GM21786 (cell line): ENCODE data around the gene PLXNB3.
"Not testable (repeated sequence)": the region's sequence is repeated elsewhere in the genome, so short reads cannot be mapped to it uniquely, and the experiment has no call there.

Source experiments
- ATAC-seq: cut with Tn5 transposase; IDR thresholded peaks from one replicate; pipeline ENCODE4 v1.9.1; 2021; ENCODE audit not compliant: unreplicated experiment

Gene PLXNB3

DNA sequence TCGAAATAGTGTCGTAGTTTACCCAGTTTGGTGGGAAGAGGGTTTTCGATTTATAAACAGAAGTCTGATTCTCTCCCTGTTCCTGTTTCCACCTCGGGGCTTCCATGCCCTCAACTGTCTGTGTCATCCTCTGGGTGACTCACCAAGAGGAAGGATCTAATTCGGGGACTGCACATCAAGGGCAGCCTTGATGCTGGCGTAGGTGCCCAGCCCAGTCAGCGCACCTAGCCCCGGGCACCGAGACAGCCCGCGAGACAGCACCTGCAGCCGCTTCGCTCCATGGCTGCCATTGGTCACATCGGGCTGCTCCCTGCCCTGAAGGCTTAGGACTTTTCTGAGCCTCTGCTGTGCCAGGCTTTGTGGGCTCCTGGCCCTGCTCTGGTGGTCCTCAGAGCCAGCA is 31.6 kb upstream of the PLXNB3 start:
- ATAC-seq, result no peak

DNA sequence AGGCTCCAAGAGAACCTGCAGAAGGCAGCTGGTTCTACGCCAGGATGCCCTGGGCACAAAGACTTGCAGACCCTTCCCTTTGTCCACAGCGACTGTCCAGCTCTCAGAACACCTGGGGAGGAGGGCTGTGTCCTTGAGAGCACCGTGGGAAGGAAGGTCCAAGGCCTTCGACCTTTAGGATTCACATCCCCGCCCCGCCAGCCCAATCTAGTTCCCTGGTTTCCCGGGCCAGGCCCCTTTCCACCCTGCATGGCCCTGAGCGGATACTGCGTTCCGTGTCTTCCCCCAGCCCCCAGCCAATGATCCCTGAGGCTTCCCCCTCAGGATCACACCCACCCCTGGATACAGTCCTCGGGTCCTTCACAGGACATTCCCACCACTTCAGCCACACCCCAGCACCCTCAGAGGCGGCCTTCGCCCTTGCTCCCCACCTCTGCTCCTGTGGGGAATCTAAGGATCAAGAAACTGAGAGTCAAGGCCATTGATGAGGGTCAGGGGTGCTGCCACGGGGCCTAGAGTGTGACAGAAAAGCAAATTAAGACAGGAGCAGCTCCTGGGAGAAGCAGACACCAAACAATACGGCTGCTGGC is 30.3 kb upstream of the PLXNB3 start:
- ATAC-seq, result no peak

DNA sequence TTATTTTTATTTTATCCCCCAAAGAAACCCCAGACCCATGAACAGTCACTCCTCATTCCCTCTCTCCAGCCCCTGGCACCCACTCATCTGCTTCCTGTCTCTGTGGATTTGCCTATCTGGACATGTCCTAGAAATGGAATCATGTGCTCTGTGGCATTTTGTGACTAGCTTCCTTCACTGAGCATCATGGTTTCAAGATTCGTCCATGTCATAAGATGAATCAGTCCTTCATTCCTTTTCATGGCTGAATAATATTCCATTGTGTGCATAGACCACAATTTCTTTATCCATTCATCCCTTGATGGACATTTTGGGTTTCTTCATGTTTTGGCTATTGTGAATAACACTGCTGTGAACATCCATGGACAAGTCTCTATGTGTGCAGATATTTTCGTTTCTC is 29.2 kb upstream of the PLXNB3 start:
- ATAC-seq, result no peak

DNA sequence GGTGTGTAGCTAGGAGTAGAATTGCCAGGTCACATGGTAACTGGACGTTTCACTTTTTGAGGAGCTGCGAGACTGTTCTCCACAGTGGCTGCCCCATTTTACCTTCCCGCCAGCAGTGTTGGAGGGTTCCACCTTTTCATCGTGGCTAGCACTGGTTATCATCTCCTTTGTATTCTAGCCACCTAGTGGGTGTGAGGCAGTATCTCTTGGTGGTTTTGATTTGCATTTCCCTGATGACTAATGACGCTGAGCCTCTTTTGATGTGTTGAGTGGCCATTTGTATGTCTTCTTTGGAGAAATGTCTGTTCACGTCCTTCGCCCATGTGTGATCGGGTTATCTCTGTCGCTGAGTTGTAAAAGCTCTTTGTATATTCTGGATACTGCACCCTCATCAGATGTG is 28.8 kb upstream of the PLXNB3 start:
- no peak for ATAC-seq

DNA sequence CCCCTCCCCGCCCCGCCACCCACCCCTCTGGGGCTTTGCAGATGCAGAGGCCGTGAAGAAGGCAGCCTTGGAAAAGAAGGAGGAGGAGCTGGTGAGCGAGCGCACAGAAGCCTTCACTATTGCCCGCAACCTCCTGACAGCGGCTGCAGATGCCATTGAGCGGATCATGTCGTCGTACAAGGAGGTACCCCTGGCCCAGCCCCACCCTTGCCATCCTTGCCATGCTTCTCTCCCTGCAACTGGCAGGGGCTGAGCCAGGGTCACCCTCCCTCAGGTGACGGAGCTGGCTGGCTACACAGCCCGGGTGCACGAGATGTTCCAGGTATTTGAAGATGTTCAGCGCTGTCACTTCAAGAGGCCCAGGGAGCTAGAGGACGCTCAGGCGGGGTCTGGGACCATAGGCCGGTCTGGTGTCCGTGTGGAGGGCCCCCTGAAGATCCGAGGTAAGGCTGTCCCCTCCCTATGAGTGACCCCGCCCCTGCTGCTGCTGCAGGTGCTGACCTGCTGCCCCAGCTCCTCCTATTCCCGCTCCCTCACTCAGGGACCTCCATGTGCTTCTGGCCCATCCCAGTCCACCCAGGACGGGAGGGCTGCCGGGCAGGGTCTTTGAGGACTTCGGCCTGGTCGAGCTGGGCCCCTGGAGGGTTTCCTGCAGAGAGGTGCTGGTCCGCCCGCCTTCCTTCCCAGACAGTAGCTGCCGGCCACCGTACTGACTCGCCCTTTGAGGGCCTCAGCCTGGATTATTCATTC is 27.8 kb upstream of the PLXNB3 start:
- no peak for ATAC-seq

DNA sequence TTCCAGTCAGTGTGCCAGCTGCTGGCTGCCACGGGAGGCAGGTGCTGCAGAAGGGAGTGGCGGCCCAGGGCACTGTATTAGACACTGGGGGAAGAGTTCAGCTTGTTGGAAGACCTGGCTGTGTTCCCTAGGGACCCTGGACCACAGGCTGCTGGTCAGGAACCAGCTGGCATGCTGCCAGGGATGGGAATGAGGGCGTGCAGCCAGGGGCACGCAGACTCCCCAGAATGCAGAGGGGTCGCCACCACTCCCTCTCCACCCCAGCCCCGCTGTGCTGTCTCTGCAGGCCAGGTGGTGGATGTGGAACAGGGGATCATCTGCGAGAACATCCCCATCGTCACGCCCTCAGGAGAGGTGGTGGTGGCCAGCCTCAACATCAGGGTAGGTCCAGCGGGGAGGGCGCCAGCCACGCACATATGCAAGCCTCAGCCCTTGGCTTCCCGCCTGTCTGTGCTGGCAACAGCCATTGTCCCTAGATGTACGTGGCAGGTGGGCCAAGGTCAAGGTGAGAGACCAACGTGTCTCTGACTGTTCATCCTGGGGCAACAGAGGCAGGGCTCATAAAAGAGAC is 27.1 kb upstream of the PLXNB3 start:
- no peak for ATAC-seq

DNA sequence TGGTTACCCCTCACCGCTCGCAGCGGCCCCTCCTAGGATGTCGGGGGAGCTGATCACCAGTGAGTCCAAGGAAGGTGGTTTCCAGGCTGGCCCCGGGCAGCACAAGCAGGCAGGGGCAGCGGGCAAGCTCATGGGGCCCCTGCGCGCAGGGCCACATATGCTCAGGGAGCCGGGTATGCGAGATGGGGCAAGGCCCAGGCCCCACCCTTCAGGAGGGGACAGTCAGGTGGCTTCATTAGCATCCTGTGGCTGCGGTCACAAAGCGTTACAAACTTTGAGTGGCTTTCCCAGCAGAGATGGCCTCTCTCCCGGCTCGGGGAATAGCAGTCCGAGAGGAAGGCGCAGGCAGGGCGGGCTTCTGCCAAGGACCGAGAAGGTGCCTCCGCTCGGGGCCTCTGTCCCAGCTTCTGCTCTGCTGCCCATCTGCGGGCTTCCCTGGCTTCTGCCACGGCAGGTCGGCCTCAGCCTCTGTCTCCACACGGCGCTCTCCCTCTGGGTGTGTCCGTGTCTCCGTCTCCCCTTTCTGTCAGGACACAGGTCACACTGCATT is 25.9 kb upstream of the PLXNB3 start:
- ATAC-seq, result no peak

DNA sequence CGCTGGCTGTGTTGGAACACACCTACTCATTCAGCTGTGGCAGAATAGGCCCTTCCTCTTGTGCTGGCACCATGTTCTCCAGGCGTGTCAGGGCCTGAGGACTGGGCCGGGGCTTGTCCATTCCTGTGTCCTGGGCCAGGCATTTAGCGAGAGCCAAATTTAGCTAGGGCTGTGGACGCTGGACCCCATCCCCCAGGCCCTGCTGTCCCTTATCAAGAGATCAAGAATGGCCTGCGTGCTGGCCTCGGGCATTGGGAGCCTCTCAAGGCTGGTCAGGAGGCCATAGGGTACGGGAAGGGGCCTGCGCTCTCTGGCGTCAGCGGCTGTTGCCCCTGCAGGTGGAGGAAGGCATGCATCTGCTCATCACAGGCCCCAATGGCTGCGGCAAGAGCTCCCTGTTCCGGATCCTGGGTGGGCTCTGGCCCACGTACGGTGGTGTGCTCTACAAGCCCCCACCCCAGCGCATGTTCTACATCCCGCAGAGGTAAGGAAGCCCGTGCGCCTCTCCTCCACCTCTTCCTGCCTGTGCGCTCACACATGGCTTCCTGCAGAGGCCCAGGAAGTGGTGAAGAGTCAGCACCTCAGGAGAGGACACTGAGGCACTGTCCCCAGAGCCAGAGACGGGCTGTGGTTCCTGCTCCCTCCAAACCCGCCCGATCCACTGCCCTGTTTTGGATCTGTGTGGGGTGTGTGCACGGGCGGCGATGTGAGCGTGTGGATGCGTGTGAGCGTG is 24.1 kb upstream of the PLXNB3 start:
- no peak for ATAC-seq

DNA sequence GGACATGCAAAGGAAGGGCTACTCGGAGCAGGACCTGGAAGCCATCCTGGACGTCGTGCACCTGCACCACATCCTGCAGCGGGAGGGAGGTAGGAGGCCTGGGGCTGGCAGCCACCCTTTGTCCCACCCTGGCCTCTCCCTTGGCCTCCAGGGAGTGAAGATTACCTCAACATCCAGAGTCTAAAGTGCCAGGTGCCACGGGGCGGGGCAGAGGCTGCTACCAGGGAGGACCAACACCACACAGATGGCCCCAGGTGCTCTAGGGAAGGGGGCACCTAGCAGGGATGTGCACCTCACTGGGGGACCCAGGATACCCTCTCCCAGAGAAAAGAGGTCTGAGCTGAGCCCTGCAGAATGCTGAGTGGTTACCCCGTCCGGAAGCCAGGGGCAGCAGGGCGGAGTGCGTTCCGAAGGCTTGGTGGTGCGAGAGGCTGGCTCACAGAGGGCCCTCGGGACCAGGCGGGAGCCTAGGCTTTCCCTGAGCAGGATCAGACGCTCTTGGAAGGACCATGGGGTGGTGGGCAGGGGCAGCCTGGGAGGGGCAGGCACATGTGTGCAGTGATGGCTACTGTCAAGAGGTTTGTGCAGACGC is 23.3 kb upstream of the PLXNB3 start:
- no peak for ATAC-seq

DNA sequence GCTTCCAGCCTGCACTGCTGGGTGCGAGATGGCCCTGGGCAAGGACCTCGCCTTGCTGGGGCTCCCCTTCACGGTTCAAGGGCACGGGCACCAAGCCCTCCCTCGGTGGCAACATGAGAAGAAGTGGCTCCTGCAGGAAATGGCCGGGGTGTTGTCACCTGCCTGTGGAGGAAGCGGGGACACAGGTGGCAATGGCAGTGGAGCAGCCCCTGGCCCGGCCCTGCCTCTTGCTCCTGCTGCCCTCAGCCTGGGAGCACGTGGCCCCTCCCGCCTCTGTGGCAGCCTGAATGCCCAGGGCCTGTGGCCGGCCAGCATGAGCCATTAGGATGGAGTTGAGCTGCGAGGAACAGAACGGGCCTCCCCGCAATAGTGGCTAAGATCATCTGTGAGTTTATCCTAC is 22.6 kb upstream of the PLXNB3 start:
- ATAC-seq, result no peak

DNA sequence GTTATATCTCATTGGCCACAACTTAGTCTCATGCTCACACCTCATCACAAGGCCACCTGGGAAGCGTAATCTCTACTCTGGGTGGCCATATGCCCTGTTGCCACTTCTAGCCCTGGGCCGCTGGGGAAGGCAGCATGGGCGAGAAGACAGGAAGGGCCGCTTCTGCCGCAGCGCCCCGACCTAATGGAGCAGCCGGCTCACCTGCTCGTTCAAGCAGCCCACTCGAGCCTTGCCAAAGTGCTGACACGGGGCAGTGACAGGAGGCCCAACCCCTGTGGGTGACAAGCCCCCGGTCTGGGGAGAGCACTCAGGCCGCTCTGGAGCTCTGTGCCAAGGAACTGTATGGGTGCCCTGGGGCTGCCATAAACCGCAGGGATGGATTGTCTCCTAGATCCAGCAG is 21.9 kb upstream of the PLXNB3 start:
- ATAC-seq, result not testable (repeated sequence)

DNA sequence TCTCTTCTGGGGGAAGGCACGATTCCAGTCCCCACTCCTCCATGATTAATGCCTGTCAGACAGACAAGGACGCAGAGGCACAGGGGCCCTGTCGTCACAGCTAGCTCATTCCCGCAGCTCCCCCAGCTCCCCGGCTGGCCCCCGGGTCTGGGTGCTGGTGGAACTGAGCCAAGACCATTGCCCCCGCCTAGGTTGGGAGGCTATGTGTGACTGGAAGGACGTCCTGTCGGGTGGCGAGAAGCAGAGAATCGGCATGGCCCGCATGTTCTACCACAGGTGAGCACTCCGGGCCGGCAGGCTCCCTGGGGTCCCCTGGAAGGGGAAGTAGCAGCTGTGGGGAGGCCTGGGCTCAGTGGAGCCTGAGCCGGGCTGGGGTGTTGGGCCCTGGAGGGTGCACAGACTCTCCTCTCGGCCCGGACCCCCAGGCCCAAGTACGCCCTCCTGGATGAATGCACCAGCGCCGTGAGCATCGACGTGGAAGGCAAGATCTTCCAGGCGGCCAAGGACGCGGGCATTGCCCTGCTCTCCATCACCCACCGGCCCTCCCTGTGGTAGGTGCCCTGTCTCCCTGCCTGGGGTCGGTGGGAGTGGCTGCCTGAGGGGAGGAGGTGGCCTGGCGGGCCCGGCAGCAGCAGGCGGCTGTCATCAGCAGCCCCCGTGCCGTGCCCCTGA is 21.1 kb upstream of the PLXNB3 start:
- ATAC-seq, result not testable (repeated sequence)

DNA sequence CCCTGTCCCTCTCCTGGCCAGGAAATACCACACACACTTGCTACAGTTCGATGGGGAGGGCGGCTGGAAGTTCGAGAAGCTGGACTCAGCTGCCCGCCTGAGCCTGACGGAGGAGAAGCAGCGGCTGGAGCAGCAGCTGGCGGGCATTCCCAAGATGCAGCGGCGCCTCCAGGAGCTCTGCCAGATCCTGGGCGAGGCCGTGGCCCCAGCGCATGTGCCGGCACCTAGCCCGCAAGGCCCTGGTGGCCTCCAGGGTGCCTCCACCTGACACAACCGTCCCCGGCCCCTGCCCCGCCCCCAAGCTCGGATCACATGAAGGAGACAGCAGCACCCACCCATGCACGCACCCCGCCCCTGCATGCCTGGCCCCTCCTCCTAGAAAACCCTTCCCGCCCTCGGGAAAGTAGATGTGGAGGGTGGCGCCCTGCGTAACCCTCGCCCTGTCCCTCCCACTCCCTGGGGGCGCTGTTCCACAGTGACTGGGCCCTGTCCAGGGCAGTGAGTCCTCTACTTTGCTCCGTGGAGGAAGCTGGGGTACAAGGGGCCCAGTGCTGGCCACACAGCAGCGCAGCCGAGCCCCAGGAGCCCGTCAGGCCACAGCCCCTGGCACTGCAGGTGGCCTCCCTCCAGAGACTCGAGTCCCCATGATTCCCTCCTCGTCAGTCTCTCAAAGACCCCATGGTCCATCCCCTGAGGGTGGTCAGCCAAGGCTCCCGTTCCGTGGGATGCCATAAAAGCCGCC is 20.4 kb upstream of the PLXNB3 start:
- not testable (repeated sequence) for ATAC-seq

DNA sequence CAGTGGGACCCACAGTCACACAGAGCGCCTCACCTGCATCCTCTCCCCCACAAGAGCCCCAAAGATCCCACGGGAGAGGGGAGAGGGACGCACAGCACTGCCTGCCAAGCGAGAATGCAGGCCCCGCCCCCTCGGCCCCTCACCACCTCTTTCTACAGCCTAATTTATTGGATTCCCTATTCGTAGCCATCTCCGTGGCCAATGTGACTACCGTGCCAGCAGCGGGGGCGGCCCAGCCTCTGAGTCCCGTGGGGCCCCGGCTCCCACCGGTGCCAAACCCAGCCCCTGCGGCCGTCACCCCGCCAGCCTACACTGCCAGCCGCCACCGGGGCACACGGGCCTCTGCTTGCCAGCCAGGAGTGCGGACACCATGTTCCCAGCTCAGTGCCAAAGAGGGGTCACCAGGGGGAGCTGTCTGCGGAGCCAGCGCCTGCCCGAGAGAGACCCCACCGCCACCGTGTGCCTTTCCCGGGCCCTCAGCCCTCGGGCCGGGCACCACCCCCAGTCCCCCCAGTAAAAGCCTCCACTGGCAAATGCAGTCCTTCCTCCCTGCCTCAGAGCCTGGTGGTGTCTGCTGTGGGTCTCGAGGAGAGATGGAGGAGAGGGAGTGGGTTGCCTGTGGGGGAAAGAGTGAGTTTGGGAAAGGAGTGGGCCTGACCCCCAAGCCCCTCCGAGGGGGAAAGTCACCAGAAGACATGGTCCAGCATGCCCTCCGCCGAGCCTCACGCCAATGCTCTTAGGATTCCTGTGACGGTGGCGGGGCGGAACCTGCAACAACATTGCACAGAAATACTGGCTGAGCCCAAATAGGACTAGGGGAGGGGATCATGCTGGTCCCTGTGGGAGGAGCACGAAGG is 19.6 kb upstream of the PLXNB3 start:
- ATAC-seq, result no peak

DNA sequence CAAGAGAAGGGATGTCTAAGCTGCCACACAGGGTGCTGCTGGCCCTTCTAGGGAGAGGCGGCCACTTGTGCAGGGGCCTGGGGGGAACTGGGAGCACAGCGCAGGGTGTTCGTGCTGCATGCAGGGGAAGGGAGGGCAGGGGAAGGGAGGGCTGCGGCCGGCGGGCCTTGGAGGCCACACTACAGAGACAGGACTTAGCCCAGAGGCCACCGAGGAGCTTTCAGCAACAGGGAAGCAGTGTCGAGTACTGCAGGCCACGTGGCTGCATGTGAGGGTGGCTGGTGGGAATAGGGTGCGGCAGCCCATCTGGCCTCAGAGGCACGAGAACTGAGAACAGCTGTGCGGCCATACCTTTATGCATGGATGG is 19.0 kb upstream of the PLXNB3 start:
- not testable (repeated sequence) for ATAC-seq

DNA sequence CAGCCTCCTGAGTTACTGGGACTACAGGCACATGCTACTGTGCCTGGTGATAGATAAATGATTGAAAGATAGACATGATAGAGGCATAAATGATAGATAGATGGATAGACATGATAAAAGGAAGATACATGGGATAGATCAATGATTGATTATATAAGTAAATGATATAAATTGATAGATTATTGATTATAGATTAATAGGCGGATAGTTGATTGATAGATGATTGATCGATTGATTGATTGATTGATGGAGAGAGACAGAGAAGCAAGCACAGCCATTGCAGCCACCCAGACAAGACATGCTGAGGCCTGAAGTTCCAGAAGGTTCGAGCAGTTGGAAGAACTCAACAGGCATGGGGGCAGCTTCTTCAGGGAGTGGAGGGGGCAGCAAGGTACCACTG is 17.7 kb upstream of the PLXNB3 start:
- no peak for ATAC-seq

DNA sequence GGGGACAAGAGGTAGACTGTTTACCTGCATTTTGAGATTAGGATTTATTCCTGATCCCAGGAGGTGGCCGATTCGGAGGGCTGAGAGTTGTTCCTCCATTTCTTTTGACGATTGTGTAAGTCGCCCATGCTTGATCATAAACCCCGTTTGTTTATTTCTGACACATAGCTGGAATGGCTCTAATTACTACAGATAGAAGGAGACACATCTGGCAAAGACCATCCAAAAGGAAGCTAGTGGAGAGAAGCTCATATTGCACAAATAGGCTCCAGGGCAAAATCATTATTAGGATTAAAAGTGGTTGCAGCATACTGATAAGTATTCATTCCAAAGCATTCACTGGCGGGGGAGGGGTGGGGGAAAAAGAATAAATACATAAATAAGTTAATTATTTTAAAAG is 17.1 kb upstream of the PLXNB3 start:
- not testable (repeated sequence) for ATAC-seq

DNA sequence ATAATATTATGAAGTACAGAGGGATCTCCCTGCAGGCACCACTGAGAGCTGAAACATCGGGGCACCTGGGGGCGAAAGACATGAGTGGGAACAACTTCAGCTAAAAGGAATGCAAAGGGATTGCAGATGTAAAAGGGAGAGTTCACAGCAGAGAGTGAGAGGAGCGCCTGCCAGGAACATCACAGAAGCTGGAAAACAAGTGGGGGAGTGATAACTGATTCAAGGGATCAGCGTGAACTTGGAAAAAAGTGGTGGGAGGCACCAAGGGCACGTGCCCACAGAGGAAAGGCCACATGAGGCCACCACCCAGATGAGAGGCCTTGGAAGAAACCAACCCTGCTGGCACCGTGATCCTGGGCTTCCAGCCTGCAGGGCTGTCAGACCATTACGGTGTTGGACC is 15.0 kb upstream of the PLXNB3 start:
- ATAC-seq, result not testable (repeated sequence)

DNA sequence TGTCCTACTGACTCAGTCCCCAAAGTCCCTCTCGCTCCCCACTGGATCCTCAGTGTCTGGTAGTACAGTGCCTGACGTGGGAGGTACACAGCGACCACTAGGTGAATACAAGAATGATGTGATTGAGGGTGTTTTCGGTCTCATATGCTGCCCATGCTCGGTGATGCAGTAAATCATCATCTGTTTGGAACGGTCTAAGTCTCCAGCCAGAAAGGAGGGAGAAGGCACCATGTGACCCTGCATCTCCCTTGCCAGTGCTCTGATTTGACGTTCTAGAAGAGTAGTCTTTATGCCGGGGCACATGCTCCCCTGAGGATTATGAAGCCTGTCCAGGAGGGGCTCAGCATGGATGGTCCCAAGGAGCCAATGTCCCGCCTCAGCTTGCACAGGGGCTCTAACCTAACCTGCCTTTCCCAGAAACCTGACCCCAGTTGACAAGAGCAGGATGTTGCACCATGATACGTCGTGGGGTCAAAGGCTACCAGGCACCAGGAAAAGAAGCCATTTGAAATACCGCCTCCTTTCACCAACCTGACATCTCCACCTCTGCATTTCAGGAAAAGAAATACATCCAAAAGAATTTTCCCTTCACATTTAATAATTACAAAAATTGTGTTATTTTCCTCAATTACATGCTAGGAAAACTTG is 13.8 kb upstream of the PLXNB3 start:
- ATAC-seq, result no peak
